Activated CD4-positive, alpha-beta T cell treated with anti-CD3 and anti-CD28 coated beads for 1 hour (primary cell): Measurements from ENCODE around the gene MAN2B2.
"Not testable (repeated sequence)": the region's sequence is repeated elsewhere in the genome, so short reads cannot be mapped to it uniquely, and the experiment has no call there.

Experiments
- DNase-seq: peaks from one replicate; pipeline ENCODE4 v3.0.0-alpha.2; 2020

Gene MAN2B2

GRCh38 chr4:6649216-6649615 is 74.2 kb downstream of the MAN2B2 start:
- no peak for DNase-seq

DNA sequence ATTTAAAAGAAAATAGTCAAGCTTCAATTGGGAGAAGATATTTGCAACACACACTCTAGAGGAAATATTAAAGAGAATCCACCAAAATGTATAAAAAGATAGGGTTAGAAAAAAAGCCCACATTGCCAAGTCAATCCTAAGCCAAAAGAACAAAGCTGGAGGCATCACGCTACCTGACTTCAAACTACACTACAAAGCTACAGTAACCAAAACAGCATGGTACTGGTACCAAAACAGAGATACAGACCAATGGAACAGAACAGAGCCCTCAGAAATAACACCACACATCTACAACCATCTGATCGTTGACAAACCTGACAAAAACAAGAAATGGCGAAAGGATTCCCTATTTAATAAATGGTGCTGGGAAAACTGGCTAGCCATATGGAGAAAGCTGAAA is 79.2 kb downstream of the MAN2B2 start:
- DNase-seq, result not testable (repeated sequence)

DNA sequence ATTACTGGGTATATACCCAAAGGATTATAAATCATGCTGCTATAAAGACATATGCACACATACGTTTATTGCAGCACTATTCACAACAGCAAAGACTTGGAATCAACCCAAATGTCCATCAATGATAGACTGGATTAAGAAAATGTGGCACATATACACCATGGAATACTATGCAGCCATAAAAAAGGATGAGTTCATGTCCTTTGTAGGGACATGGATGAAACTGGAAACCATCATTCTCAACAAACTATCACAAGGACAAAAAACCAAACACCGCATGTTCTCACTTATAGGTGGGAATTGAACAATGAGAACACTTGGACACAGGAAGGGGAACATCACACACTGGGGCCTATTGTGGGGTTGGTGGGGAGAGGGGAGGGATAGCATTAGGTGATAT is 80.3 kb downstream of the MAN2B2 start:
- not testable (repeated sequence) for DNase-seq

- no peak for DNase-seq
These were observed 80.9 kb downstream of the MAN2B2 start for GRCh38 chr4:6655924-6656323.

- no peak for DNase-seq
These were observed 82.5 kb downstream of the MAN2B2 start for GRCh38 chr4:6657242-6658208.

GRCh38 chr4:6658209-6658595 is 83.2 kb downstream of the MAN2B2 start:
- DNase-seq, result no peak

DNA sequence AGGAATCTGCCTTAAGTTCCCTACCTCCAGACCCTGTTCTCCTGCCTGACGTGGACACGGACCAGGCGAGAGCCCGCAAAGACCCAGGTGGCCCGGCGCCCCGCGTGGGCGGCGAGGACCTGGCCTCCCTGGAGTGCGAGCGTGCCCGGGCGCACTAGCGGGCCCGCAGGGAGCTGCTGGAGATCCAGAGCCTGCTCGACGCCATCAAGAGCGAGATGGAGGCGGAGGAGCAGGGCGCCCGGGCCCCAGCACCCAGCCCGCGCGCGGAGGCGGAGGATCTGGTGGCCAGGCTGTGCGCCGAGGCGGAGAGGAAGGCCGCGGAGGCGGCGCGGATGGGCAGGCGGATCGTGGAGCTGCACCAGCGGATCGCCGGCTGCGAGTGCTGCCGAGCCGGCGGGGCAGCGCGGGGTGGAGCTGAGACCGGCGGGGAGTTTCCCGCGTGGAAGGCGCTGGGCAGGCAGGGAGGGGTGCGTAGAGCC is 83.6 kb downstream of the MAN2B2 start:
- DNase-seq, result peak; percentile 44

- no peak for DNase-seq
These were observed 84.9 kb downstream of the MAN2B2 start for GRCh38 chr4:6659897-6660296.

GRCh38 chr4:6660430-6660829 is 85.4 kb downstream of the MAN2B2 start:
- no peak for DNase-seq

- DNase-seq, result no peak
These were observed 87.6 kb downstream of the MAN2B2 start for GRCh38 chr4:6662591-6662990.

- DNase-seq, result no peak
These were observed 88.8 kb downstream of the MAN2B2 start for GRCh38 chr4:6663596-6664393.

DNA sequence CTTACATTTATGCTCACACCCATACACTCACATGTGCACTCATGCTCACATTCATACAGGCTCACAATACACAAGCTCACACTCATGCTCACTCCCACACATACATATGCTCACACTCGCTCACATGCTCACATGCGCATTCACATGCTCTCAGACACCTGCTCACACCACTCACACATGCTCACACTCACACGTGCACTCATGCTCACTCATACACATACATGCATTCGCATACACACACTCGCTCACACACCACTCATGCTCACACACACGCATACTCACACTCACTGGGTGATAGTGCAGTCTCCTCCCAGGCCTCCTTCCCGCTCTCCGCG is 90.3 kb downstream of the MAN2B2 start:
- DNase-seq, result no peak

- no peak for DNase-seq
These were observed 93.4 kb downstream of the MAN2B2 start for GRCh38 chr4:6668391-6668790.

GRCh38 chr4:6671648-6672047 is 96.7 kb downstream of the MAN2B2 start:
- DNase-seq, result no peak

- DNase-seq, result no peak
These were observed 97.1 kb downstream of the MAN2B2 start for GRCh38 chr4:6672131-6672530.

DNA sequence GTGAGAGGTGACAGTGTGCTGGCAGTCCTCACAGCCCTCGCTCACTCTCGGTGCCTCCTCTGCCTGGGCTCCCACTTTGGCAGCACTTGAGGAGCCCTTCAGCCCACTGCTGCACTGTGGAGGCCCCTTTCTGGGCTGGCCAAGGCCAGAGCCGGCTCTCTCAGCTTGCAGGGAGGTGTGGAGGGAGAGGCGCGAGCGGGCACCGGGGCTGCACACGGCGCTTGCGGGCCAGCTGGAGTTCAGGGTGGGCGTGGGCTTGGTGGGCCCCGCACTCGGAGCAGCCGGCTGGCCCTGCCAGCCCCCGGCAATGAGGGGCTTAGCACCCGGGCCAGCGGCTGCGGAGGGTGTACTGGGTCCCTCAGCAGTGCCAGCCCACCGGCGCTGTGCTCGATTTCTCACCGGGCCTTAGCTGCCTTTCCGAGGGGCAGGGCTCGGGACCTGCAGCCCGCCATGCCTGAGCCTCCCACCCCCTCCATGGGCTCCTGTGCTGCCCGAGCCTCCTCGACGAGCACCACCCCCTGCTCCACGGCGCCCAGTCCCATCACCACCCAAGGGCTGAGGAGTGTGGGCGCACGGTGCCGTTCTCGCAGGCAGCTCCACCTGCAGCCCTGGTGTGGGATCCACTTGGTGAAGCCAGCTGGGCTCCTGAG is 97.7 kb downstream of the MAN2B2 start:
- not testable (repeated sequence) for DNase-seq
